Neural cell (in vitro differentiated cells): Measurements from ENCODE around the gene TIAM2. TPM values are rescaled to one million over a fixed set of nuclear protein-coding genes. Genes with fewer than 3 reads are reported as not detected.

Source experiments
- H2AFZ ChIP-seq: fragments of 200-600, 300-800 bp; sonication (generic), shearing (Covaris generic); 2 replicates; pipeline ENCODE4 v1.6.0; 2014; ENCODE audit warnings: low read depth, mild to moderate bottlenecking, antibody characterized with exemption, low read length, moderate library complexity
- H3F3A ChIP-seq: fragments of 200-600 bp; shearing (Covaris generic); 2 replicates; pipeline ENCODE4 v1.6.1; 2016; ENCODE audit warnings: mild to moderate bottlenecking, moderate library complexity, mixed read lengths, antibody characterized with exemption, low read length; ENCODE audit not compliant: insufficient read depth, poor library complexity, severe bottlenecking
- H3K27ac ChIP-seq: fragments of 200-600, 300-800 bp; sonication (generic), shearing (Covaris generic); 2 replicates; pipeline ENCODE4 v1.5.1; 2014; ENCODE audit warnings: mild to moderate bottlenecking, low read length, moderate library complexity
- H3K27me3 ChIP-seq: fragments of 300-800, 200-600 bp; sonication (generic), shearing (Covaris generic); 2 replicates; pipeline ENCODE4 v1.6.0; 2014; ENCODE audit warnings: mild to moderate bottlenecking, low read depth, low read length, moderate library complexity; ENCODE audit not compliant: insufficient read depth
- H3K36me3 ChIP-seq: fragments of 300-800, 200-600 bp; sonication (generic), shearing (Covaris generic); 2 replicates; pipeline ENCODE4 v1.5.1; 2014; ENCODE audit warnings: mild to moderate bottlenecking, antibody characterized with exemption, low read length, moderate library complexity; ENCODE audit not compliant: insufficient read depth
- H3K4me2 ChIP-seq: fragments of 300-800, 200-600 bp; sonication (generic), shearing (Covaris generic); 2 replicates; pipeline ENCODE4 v1.6.0; 2014; ENCODE audit warnings: mild to moderate bottlenecking, low read length
- H3K4me3 ChIP-seq: fragments of 300-800, 200-600 bp; sonication (generic), shearing (Covaris generic); 2 replicates; pipeline ENCODE4 v1.5.1; 2014; ENCODE audit warnings: mild to moderate bottlenecking, low read length, moderate library complexity
- H3K79me2 ChIP-seq: fragments of 200-600 bp; shearing (Covaris generic); replicated peaks from 2 replicates; pipeline ENCODE4 v1.6.0; 2014; ENCODE audit warnings: mild to moderate bottlenecking, low read length, moderate library complexity; ENCODE audit not compliant: insufficient read depth
- H3K9ac ChIP-seq: fragments of 300-800, 200-600 bp; sonication (generic), shearing (Covaris generic); 2 replicates; pipeline ENCODE4 v1.6.1; 2016; ENCODE audit warnings: mild to moderate bottlenecking, low read length, mixed read lengths
- H3K9me2 ChIP-seq: fragments of 200-600 bp; shearing (Covaris generic); 2 replicates; pipeline ENCODE4 v1.6.1; 2016; ENCODE audit warnings: mild to moderate bottlenecking, low read length, mixed read lengths; ENCODE audit not compliant: insufficient read depth
- H3K9me3 ChIP-seq: fragments of 200-600, 300-800 bp; sonication (generic), shearing (Covaris generic); 2 replicates; pipeline ENCODE4 v1.6.1; 2016; ENCODE audit warnings: mild to moderate bottlenecking, mixed run types, low read length, moderate library complexity, mixed read lengths
- H4K20me1 ChIP-seq: fragments of 200-600 bp; shearing (Covaris generic); 2 replicates; pipeline ENCODE4 v1.6.1; 2016; ENCODE audit warnings: mild to moderate bottlenecking, mixed run types; ENCODE audit not compliant: insufficient read depth
- CTCF ChIP-seq: fragments of 450-650 bp; IDR thresholded peaks from 2 replicates; pipeline ENCODE4 v1.5.1; 2014; ENCODE audit warnings: antibody characterized with exemption, mild to moderate bottlenecking, moderate library complexity; ENCODE audit not compliant: poor library complexity, severe bottlenecking
- EP300 ChIP-seq: fragments of 450-650 bp; conservative IDR thresholded peaks from 2 replicates; pipeline ENCODE4 v1.6.1; 2014; ENCODE audit warnings: antibody characterized with exemption, mild to moderate bottlenecking, moderate library complexity; ENCODE audit not compliant: poor library complexity, severe bottlenecking
- EZH2 ChIP-seq: fragments of 200-600, 300-800 bp; shearing (Covaris generic), sonication (generic); IDR thresholded peaks from 2 replicates; pipeline ENCODE4 v1.6.1; 2014; ENCODE audit warnings: antibody characterized with exemption, low read length, borderline replicate concordance, mild to moderate bottlenecking; ENCODE audit not compliant: insufficient read depth, poor library complexity, severe bottlenecking
- MXI1 ChIP-seq: fragments of 450-650 bp; conservative IDR thresholded peaks from 2 replicates; pipeline ENCODE4 v1.6.1; 2014; ENCODE audit warnings: antibody characterized with exemption, mild to moderate bottlenecking; ENCODE audit not compliant: poor library complexity, severe bottlenecking
- POLR2AphosphoS5 ChIP-seq: IDR thresholded peaks from 2 replicates; pipeline ENCODE4 v1.6.1; 2012
- RAD21 ChIP-seq: fragments of 450-650 bp; conservative IDR thresholded peaks from 2 replicates; pipeline ENCODE4 v1.6.1; 2014; ENCODE audit warnings: antibody characterized with exemption, mild to moderate bottlenecking, moderate library complexity
- REST ChIP-seq: IDR thresholded peaks from 2 replicates; pipeline ENCODE4 v1.6.1; 2012; ENCODE audit warnings: borderline replicate concordance
- SMC3 ChIP-seq: fragments of 450-650 bp; conservative IDR thresholded peaks from 2 replicates; pipeline ENCODE4 v1.6.1; 2014; ENCODE audit warnings: antibody characterized with exemption, mild to moderate bottlenecking, moderate library complexity; ENCODE audit not compliant: poor library complexity
- TAF1 ChIP-seq: IDR thresholded peaks from 2 replicates; pipeline ENCODE4 v1.6.1; 2012; ENCODE audit warnings: low read depth
- polyA plus RNA-seq: library from polyadenylated mRNA; depleted of rRNA; stranded (reverse); fragments of >200 nt; gene quantifications from 2 replicates; pipeline ENCODE4 v1.2.3, GENCODE V29; 2014

Gene TIAM2
- polyA plus RNA-seq, 1 donor from 2014 or later, result 73.3 TPM

- no peaks in the 10 kb centered on the region for H3K9me3 ChIP-seq
- no peaks in the 10 kb centered on the region for H3K79me2 ChIP-seq
- no peaks in the 10 kb centered on the region for H3K9me2 ChIP-seq
- H2AFZ ChIP-seq, result no peak overlapping the region
- H3K4me2 ChIP-seq, result no peak overlapping the region
- no peak overlapping the region for H3K9ac ChIP-seq
- no peaks in the 10 kb centered on the region for H3K36me3 ChIP-seq
- no peaks in the 10 kb centered on the region for H3F3A ChIP-seq
- no peak overlapping the region for H3K27ac ChIP-seq
- H3K27me3 ChIP-seq, result no peaks in the 10 kb centered on the region
- no peaks in the 10 kb centered on the region for H4K20me1 ChIP-seq
- no peak overlapping the region for H3K4me3 ChIP-seq
- TF ChIP-seq EZH2 (no peak), SMC3 (no peak), REST (no peak), RAD21 (no peak), TAF1 (no peak), EP300 (no peak), CTCF (no peak), POLR2AphosphoS5 (no peak), MXI1 (no peak)
Measured at GRCh38 chr6:155290491-155290890, 295.4 kb downstream of the TIAM2 start.

GRCh38 chr6:155291291-155291690 lies 296.2 kb downstream of the TIAM2 start:
- Histone ChIP-seq H3K27ac (no peak overlapping the region), H3K4me2 (no peak overlapping the region), H4K20me1 (no peaks in the 10 kb centered on the region), H3K27me3 (no peaks in the 10 kb centered on the region), H2AFZ (no peak overlapping the region), H3F3A (no peaks in the 10 kb centered on the region), H3K9me2 (no peaks in the 10 kb centered on the region), H3K4me3 (no peak overlapping the region), H3K36me3 (no peaks in the 10 kb centered on the region), H3K9ac (no peak overlapping the region), H3K9me3 (no peaks in the 10 kb centered on the region), H3K79me2 (no peaks in the 10 kb centered on the region)
- TF ChIP-seq EZH2 (no peak), SMC3 (no peak), POLR2AphosphoS5 (no peak), MXI1 (no peak), TAF1 (no peak), CTCF (no peak), RAD21 (no peak), EP300 (no peak), REST (no peak)
